HG03460 (cell line): ENCODE results near the gene WFDC2.

ENCODE experiments used
- ATAC-seq: cut with Tn5 transposase; IDR thresholded peaks from one replicate; pipeline ENCODE4 v1.9.1; 2021; ENCODE audit not compliant: unreplicated experiment

WFDC2 gene

DNA sequence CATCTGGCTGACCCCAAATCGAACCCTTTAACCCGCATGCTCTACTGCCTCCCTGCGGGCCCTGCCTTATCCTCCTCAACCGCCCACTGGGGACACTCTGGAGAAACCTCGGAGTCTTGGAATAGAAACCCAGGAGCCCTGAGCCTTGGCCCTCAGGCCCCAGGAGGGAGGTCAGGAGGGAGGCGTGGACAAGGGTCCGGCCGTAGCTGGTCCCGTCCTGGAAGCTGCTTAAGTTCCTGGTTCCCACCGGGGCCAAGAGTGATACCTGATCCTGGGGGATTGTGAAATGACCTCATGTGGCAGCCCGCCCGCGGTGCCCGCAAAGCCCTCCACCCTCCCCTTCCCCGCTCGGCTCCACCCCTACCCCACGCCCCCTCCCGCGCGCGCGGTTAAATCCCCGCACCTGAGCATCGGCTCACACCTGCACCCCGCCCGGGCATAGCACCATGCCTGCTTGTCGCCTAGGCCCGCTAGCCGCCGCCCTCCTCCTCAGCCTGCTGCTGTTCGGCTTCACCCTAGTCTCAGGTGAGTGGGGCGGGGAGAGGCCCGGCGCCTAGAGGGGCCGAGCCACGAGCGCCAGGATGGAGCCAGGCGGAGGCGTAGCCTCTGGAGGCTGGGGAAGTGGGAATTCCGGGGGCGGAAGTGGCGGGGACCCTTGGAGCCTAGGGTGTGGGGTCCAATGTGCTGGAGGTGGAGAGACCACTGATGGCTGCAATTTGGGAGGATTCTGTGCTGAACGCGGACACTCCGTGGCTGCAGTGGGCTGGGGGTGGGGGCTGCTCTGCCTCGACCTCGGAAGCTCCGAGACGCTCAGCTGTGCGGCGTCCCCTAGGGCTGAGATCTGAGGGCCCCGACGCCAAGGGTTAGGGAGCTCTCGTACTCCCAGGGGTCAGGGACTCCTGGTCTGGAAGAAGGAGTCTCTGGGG, at the start of gene WFDC2:
Gene WFDC2, plus strand, starts transcription at position 418 of the 926 bp plus-strand sequence. Its CDS starts 29 bp downstream, at position 447.
- ATAC-seq, result no peak

DNA sequence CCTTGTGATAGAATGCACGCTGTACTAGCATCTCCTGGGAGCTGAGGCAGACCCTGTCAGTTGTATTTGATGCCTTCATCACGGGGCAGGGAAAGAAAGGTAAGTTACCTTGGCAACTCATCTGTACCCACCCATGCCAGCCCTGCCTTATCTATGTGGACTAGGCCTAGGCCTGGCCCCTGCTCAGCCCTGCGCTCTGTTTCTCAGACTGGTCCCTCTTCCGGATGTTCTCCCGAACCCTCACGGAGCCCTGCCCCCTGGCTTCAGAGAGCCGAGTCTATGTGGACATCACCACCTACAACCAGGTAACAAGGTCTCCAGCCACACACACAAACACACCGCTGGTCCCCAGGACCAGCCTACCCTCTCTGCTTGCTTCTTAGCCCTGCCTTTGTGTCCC, 49.4 kb upstream of the WFDC2 start:
- no peak for ATAC-seq

DNA sequence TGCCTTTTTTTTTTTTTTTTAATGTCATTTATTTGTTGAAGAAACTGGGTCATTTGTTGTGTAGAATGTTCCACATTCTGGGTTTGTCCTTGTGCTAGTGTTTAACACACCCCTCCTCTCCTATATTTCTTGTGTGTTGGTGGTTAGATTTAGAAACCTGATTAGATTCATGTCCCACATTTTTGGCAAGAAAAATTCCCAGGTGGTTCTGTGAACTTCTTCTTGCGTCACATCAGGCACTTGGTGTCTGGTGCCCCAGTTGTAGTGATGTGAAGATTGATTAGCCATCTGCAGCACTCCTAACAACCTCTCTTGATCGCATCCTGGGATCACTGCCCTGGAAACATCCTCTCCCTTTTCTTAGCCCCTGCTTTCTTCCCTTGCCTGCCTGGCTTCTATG, 45.9 kb upstream of the WFDC2 start:
- no peak for ATAC-seq

GRCh38 chr20:45425561-45425960, 44.0 kb upstream of the WFDC2 start:
- ATAC-seq, result no peak

DNA sequence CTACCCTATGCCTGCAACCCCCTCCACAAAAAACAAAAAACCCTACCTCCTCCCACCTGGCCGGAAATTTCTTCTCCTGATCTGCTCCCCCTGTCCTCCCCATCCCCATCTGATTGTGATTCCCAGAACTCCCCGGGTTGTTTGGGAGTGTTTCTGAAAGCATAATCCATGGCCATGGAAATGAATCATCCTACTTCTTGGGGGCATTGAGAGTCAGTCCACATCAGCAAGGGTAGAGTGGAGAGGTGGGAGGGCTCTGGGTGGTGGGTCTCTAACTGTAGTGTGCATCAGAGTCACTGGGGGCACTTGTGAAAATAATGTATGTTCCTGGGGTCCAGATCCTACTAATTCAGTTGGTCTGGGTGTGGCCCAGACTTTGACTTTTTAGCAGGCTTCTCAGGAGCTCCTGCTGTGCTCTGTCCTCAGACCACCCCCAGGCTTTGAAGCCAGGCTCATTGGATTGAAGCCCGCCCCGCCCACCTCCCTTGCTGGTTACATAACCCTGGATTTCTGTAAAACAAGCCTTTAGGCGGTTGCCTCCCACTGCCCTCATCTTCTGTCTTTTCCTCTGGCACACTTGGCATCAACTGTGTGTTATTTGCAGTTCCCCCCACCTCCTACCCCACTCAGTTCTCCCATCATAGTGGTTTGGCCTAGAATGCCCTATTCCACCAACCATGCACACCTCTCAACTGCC, 43.1 kb upstream of the WFDC2 start:
- ATAC-seq, result no peak

GRCh38 chr20:45427236-45428149, 42.1 kb upstream of the WFDC2 start:
- ATAC-seq, result no peak

DNA sequence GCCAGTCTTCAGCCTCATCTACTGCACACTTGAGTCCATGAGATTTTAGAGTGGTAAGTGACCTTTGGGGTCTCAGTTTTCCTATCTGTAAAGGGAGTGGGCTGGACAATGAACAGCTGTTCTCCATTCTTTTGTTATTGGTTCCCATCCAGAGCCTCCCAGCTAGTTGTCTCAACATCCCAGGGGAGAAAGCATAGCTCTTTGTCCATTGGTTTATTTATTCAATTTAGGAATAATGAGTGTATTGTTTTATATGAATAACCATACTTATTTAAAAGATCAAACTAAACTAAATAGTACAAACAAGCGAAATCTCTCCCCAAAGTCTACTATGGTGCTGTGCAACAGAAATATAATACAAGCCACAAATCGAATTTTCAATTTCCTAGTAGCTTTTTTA, 39.9 kb upstream of the WFDC2 start:
- no peak for ATAC-seq

GRCh38 chr20:45432294-45432693, 37.3 kb upstream of the WFDC2 start:
- peak; percentile 76 for ATAC-seq

- no peak for ATAC-seq
These were observed 36.2 kb upstream of the WFDC2 start for GRCh38 chr20:45433316-45433715.

- no peak for ATAC-seq
These were observed 35.6 kb upstream of the WFDC2 start for GRCh38 chr20:45433976-45434375.

DNA sequence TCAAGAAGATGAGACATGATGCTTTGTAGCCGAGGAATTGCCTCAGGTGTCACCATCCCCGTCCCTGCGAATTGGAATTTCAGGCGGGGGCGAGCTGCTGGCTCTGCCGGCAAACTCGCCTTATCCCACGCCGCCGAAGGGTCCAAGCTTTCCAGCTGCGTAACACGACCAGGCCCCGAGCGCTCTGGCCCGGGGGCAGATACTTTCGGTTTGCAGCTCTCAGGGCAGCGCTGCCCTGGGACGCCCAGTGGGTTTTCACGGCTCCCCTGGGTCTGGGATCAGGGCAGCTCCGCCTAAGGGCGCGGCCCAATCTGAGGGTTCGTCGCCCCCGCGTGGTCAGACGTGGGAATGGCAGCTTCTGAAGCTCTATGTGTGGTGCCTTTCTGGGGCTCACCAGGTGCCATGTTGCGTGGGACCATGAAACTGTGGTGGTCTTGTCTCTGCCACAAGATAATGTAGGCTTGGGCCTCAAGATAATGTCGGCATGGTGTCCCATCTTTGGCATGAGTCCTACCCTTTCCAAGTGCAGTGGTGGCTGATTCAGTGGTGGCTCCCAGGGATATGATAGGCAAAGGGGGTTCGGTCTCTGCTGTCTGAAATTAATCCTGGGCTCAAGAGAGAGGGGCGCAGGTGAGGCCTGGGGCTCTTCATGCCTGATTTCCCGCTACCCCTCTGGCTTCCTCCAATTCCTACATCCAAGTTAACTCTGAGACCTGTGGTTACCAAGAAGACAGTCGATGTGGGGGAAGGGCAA, 32.6 kb upstream of the WFDC2 start:
- peak; percentile 56 for ATAC-seq

DNA sequence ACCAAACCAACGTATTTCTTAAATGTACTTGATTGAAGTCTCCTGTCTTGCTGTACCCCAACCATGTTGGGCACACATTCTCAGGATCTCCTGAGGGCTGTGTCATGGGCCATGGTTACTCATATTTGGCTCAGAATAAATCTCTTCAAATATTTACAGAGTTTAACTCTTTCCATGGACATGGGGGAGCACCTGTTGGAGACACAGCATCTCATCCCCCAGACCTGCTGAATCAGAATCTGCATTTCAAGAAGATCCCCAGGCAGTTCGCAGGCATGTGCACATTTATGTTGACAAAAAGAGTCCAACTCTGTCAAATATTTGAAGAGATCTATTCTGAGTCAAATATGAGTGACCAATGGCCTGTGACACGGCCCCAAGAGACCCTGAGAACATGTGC, 29.1 kb upstream of the WFDC2 start:
- no peak for ATAC-seq

- ATAC-seq, result no peak
These were observed 28.5 kb upstream of the WFDC2 start for GRCh38 chr20:45440891-45441685.

- no peak for ATAC-seq
These were observed 27.8 kb upstream of the WFDC2 start for GRCh38 chr20:45441746-45442145.

- ATAC-seq, result no peak
These were observed 25.5 kb upstream of the WFDC2 start for GRCh38 chr20:45444050-45444449.

GRCh38 chr20:45445805-45446562, 23.6 kb upstream of the WFDC2 start:
- no peak for ATAC-seq

- ATAC-seq, result no peak
These were observed 21.3 kb upstream of the WFDC2 start for GRCh38 chr20:45448270-45448669.

DNA sequence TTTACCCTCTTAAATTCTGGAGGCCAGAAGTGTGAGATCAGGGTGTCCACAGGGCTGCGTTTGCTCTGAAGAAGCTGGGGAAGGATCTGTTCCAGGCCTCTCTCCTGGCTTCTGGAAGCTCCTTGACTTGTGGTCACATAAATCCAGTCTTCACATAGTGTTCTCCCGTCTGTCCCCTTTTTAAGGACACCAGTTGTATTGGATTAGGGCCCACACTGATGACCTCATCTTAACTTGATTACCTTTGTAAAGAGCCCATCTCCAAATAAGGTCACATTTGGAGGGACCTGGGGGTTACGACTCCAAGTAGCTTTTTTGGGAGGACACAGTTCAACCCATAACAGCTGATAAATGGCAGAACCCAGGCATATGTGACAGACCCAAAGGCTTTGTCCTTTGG, 20.0 kb upstream of the WFDC2 start:
- no peak for ATAC-seq
